ENCODE results near the gene MADD. TPM values are rescaled to one million over a fixed set of nuclear protein-coding genes. Genes with fewer than 3 reads are reported as not detected.

MADD gene
- total RNA-seq, 2 donors from 2014 or later = 22.8 to 41.2 TPM

GRCh38 chr11:47353978-47354774 is 84.2 kb downstream of the MADD start:
- no peak for TF ChIP-seq CTCF (IDR thresholded peaks at IDR 0.05)
- no peak for TF ChIP-seq POLR2A (IDR thresholded peaks at IDR 0.05)
- DNase-seq (no peak), ATAC-seq (no peak)
- Histone ChIP-seq H3K36me3 (replicated peaks in 1 of 2; ENCODE audit: insufficient read depth in 1 of 2, low read depth in 2 of 2) (no peaks in the 10 kb centered on the region), H3K4me1 (peaks cover 34% of the 10 kb centered on the region), H3K27me3 (no peaks in the 10 kb centered on the region), H3K9me3 (no peaks in the 10 kb centered on the region), H3K4me3 (no peak overlapping the region), H3K27ac (no peak overlapping the region)
- 72 to 76% methylated on average over 15 of the region's 15 CpGs for WGBS, 2 donors
- intact Hi-C loops (cut with DNase I) = no loop called here

- Histone ChIP-seq H3K9me3 (no peaks in the 10 kb centered on the region), H3K4me3 (no peak overlapping the region), H3K27ac (peak overlapping the region in 1 of 4 donors; percentile 23), H3K36me3 (replicated peaks in 1 of 2; ENCODE audit: insufficient read depth in 1 of 2, low read depth in 2 of 2) (no peaks in the 10 kb centered on the region), H3K4me1 (peaks cover 34% of the 10 kb centered on the region), H3K27me3 (no peaks in the 10 kb centered on the region)
- intact Hi-C loops (cut with DNase I) = no loop called here
- 19 to 29% methylated on average over 14 to 25 of the region's 32 CpGs for WGBS, 2 donors
- peak; percentile 40 for ATAC-seq
- TF ChIP-seq CTCF (IDR thresholded peaks at IDR 0.05) (no peak), POLR2A (IDR thresholded peaks at IDR 0.05) (no peak)
- DNase-seq = no peak
Observed at GRCh38 chr11:47354913-47355282, 85.0 kb downstream of the MADD start.

GRCh38 chr11:47355283-47356128 is 85.6 kb downstream of the MADD start:
- Histone ChIP-seq H3K27ac (peak overlapping the region in 1 of 4 donors; percentile 23), H3K4me1 (peaks cover 34% of the 10 kb centered on the region), H3K4me3 (no peak overlapping the region), H3K27me3 (no peaks in the 10 kb centered on the region), H3K9me3 (no peaks in the 10 kb centered on the region), H3K36me3 (replicated peaks in 1 of 2; ENCODE audit: insufficient read depth in 1 of 2, low read depth in 2 of 2) (no peaks in the 10 kb centered on the region)
- TF ChIP-seq CTCF (IDR thresholded peaks at IDR 0.05) (peak; percentile 88 to 100 (median 99)), POLR2A (IDR thresholded peaks at IDR 0.05) (peak in 1 of 3 donors; percentile 14)
- DNase-seq = peak; percentile 96 to 99 (median 98)
- intact Hi-C loops (cut with DNase I) = no loop called here
- peak; percentile 90 for ATAC-seq
- 16 to 30% methylated on average over 20 to 41 of the region's 47 CpGs for WGBS, 2 donors

GRCh38 chr11:47356129-47356997 is 86.4 kb downstream of the MADD start:
- DNase-seq = no peak
- WGBS, 2 donors = 71 to 82% methylated on average over 9 of the region's 9 CpGs
- TF ChIP-seq POLR2A (IDR thresholded peaks at IDR 0.05) = no peak
- no peak for TF ChIP-seq CTCF (IDR thresholded peaks at IDR 0.05)
- Histone ChIP-seq H3K27me3 (no peaks in the 10 kb centered on the region), H3K9me3 (no peaks in the 10 kb centered on the region), H3K36me3 (replicated peaks in 1 of 2; ENCODE audit: insufficient read depth in 1 of 2, low read depth in 2 of 2) (no peaks in the 10 kb centered on the region), H3K27ac (no peak overlapping the region), H3K4me1 (peaks cover 30% of the 10 kb centered on the region), H3K4me3 (no peak overlapping the region)
- no peak for ATAC-seq
- intact Hi-C loops (cut with DNase I) = no loop called here
